Astrocyte of the cerebellum (primary cell): ENCODE measurements around the gene SLC9A8.

Experiments
- DNase-seq: peaks from one replicate; pipeline ENCODE4 v3.0.0-alpha.2; 2011; ENCODE audit warnings: low read depth
- H3K4me3 ChIP-seq: 2 replicates; pipeline ENCODE4 v1.5.1; 2011; ENCODE audit warnings: mild to moderate bottlenecking, low read depth, low read length, moderate library complexity
- CTCF ChIP-seq: IDR thresholded peaks from 2 replicates; pipeline ENCODE4 v1.5.1; 2012; ENCODE audit warnings: low read length, low read depth, moderate library complexity, mild to moderate bottlenecking; ENCODE audit errors: missing control alignments
- in situ Hi-C: cut with HindIII; loops from 2 replicates; pipeline ENCODE4 v1.10.0; 2017; ENCODE audit warnings: low sequenced_read_pairs

Gene SLC9A8

DNA sequence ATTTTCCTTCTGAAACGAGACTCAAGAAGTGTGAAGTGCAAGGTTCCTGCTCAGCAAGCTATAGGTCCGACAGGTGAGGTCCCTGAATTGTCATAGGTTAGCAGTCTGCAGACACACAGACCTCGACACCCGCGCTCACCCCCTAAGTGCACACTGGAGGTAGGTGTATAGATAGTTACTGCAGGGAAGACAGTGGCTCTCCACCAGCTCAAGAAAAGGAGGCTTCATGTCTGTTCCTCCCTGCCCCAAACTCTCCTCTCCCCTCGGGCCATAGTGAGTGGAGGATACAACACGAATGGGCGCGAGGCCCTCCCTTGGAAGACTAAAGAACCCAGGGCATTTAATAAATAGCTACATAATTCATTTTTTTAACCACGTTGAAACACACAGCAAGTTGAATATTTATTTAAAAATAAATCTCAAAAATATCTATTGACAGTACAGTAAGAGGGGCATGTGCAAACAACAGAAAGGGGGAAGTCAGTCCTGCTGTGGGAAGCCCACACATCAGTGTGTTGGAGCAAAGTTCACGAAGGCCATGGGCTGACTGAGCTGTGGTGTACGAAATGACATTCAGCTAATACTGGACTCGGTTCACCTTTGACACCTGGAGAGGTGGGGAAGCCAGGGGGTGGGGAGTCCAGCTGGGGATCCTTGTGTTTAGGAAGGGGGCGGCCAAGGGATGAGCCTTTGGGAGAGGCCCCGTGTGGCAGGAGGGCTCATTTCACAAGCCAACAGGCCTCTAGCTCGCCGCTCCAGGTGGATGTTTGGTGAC, 92.0 kb downstream of the SLC9A8 start:
- no peak overlapping the region for H3K4me3 ChIP-seq
- in situ Hi-C loops = no loop called here
- no peak for TF ChIP-seq CTCF
- DNase-seq = no peak

DNA sequence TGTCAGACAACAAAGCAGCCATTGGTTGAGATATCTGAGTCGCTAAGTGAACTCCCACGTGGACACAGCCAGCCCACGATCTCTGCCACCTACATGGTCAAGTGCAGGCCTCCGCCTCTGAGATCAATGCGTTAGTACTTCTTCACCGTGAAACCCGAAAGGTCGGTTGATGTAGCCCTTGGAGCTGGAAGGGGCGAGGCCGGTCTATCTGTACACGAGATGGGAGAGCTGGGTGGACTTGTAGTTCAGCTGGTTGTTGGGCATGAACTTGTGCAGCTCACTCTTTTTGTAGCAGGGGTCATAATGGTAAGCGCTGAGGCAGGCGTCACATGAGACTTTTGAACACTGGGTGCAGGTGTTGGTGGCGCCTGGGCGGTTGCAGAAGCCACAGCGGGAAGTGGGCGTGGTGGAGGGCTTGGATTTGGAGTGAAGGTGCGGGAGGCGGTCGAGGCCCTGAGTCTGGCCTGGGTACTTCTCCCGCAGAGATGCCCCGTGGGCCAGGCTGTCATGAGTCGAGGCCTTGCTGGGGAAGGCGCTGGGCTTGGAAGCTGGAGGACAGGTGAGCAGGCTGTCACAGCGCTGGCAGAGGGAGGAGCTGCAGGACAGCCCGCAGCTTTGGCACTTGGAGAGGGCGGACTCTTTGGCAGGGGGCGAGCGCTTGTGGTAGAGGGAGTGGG, 92.9 kb downstream of the SLC9A8 start:
- no peak overlapping the region for H3K4me3 ChIP-seq
- no peak for DNase-seq
- in situ Hi-C loops = no loop called here
- no peak for TF ChIP-seq CTCF

GRCh38 chr20:49906101-49906604, 93.5 kb downstream of the SLC9A8 start:
- no peak overlapping the region for H3K4me3 ChIP-seq
- no peak for TF ChIP-seq CTCF
- DNase-seq = no peak
- in situ Hi-C loops = no loop called here

GRCh38 chr20:49906615-49907154, 94.1 kb downstream of the SLC9A8 start:
- H3K4me3 ChIP-seq = no peak overlapping the region
- DNase-seq = no peak
- in situ Hi-C loops = no loop called here
- TF ChIP-seq CTCF = no peak

DNA sequence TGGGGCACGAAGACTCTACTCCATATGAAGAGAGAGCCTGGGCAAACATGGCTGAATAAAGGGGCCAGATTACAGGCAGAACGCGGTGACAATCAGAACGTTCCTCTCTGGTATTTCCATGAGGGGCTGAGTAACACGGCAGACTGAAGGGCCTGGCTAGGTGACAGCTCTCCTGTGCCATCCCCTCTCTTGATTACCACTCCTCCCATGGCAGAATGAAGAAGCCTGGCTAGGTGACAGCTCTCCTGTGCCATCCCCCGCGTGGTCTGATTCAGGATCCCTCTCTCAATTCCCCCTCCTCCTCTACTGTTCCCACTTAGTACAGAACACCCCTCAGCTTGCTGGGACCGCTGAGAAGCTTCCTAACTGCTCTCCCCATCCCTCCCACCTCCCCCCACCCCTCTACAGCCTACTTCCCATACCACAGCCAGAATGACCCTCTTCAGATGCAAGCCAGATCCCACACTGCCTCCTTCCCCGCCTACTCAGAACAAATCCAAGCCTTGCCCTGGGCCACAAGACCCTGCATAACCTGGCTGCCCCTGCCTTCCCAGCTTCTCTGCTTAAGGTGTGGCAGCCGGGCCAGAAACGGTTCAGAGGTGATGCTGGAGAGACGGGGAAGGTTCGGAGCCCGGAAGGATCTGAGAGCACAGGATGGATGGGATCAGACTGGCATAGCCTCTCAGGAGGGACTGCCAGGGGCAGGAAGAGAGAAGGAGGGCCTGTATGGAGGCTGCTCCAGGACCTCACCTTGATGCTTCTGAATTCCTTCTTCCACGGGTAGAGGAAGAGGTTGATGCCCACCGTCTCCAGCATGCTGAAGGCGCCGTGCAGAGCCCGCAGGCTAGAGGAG, 95.0 kb downstream of the SLC9A8 start:
- in situ Hi-C loops = no loop called here
- TF ChIP-seq CTCF = no peak
- DNase-seq = no peak

DNA sequence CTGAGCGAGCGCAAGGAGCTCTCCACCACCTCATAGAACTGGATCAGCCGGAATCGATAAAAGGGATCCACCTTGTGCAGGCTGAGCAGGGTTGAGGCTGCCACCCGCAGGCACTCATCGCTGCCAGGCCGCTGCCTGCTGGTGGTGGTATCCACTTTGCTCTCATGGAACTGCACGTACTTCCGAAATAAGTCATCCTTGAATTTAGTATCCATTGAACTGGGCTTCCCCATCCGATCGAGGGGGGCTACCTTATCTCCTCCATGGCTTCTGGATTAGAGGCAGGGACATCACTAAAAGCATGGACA, 95.6 kb downstream of the SLC9A8 start:
- no peak for DNase-seq
- no peak for TF ChIP-seq CTCF
- in situ Hi-C loops = no loop called here
- H3K4me3 ChIP-seq = no peak overlapping the region

More for the DNA sequence above, 95.0 kb downstream of the SLC9A8 start:
- H3K4me3 ChIP-seq = no peak overlapping the region
